ENCODE data around the gene NCOA3. TPM values are rescaled to one million over a fixed set of nuclear protein-coding genes. Genes with fewer than 3 reads are reported as not detected.

The NCOA3 gene
- total RNA-seq, 2 experiments from 2014 or later, result 59.9 to 65.4 TPM

- intact Hi-C loops (cut with DNase I, micrococcal nuclease), result no loop called here
- Histone ChIP-seq H3K27ac (ENCODE audit: low read depth in 1 of 2, low read length in 2 of 2) (no peak overlapping the region), H3K27me3 (ENCODE audit: control insufficient read depth in 1 of 2, insufficient read depth in 2 of 2, low read length in 2 of 2) (no peaks in the 10 kb centered on the region), H3K4me3 (ENCODE audit: low read length) (no peak overlapping the region), H3K9me3 (ENCODE audit: control insufficient read depth in 1 of 2, insufficient read depth in 1 of 2, low read length in 2 of 2) (no peaks in the 10 kb centered on the region), H3K4me1 (ENCODE audit: insufficient read depth, low read length) (peaks cover 26% of the 10 kb centered on the region), H3K36me3 (ENCODE audit: insufficient read depth, low read length) (peaks cover 6% of the 10 kb centered on the region)
- peaks cover 72% of the 10 kb centered on the region for H3K4me1 Mint-ChIP-seq (ENCODE audit: low read depth)
- ChIA-PET CTCF (interaction anchor here (0.9 to 1.0 kb wide), 2 partner anchors 18 to 84 kb away, joined by 4 read pairs; no protein-coding TSS in a partner anchor), POLR2A (interaction anchor here (0.6 to 2.4 kb wide), 4 partner anchors 41 to 1716 kb away, joined by 3 to 7 read pairs (median 4); partner anchors contain the start of gene NCOA3)
- no peaks in the 10 kb centered on the region for H3K9me3 Mint-ChIP-seq
- H3K4me3 Mint-ChIP-seq, result no peak overlapping the region
- no peaks in the 10 kb centered on the region for H3K27me3 Mint-ChIP-seq
- TF ChIP-seq CTCF (IDR thresholded peaks at IDR 0.05), result no peak
- peaks cover 13% of the 10 kb centered on the region for H3K36me3 Mint-ChIP-seq (ENCODE audit: low read depth)
- H3K27ac Mint-ChIP-seq, result peak overlapping the region; percentile 75
- DNase-seq, result no peak
- no peak for ATAC-seq (ENCODE audit: poor library complexity)
Observed at GRCh38 chr20:47544852-47545251, 43.2 kb downstream of the NCOA3 start.

GRCh38 chr20:47545499-47545898, 43.8 kb downstream of the NCOA3 start:
- TF ChIP-seq CTCF (IDR thresholded peaks at IDR 0.05), result no peak
- peaks cover 16% of the 10 kb centered on the region for H3K36me3 Mint-ChIP-seq (ENCODE audit: low read depth)
- no peak overlapping the region for H3K4me3 Mint-ChIP-seq
- ATAC-seq (ENCODE audit: poor library complexity) (no peak), DNase-seq (no peak)
- H3K9me3 Mint-ChIP-seq, result no peaks in the 10 kb centered on the region
- no peaks in the 10 kb centered on the region for H3K27me3 Mint-ChIP-seq
- ChIA-PET CTCF (no interaction called here), POLR2A (interaction anchor here (0.6 to 2.4 kb wide), 4 partner anchors 40 to 1716 kb away, joined by 3 to 7 read pairs (median 3); no protein-coding TSS in a partner anchor)
- H3K4me1 ChIP-seq (ENCODE audit: insufficient read depth, low read length), result peaks cover 21% of the 10 kb centered on the region
- no peaks in the 10 kb centered on the region for H3K9me3 ChIP-seq (ENCODE audit: control insufficient read depth in 1 of 2, insufficient read depth in 1 of 2, low read length in 2 of 2)
- H3K27me3 ChIP-seq (ENCODE audit: control insufficient read depth in 1 of 2, insufficient read depth in 2 of 2, low read length in 2 of 2), result no peaks in the 10 kb centered on the region
- H3K36me3 ChIP-seq (ENCODE audit: insufficient read depth, low read length), result peaks cover 6% of the 10 kb centered on the region
- H3K27ac Mint-ChIP-seq, result peak overlapping the region; percentile 2
- intact Hi-C loops (cut with DNase I, micrococcal nuclease), result no loop called here
- no peak overlapping the region for H3K27ac ChIP-seq (ENCODE audit: low read depth in 1 of 2, low read length in 2 of 2)
- H3K4me1 Mint-ChIP-seq (ENCODE audit: low read depth), result peaks cover 68% of the 10 kb centered on the region
- no peak overlapping the region for H3K4me3 ChIP-seq (ENCODE audit: low read length)

- Histone ChIP-seq H3K4me1 (ENCODE audit: insufficient read depth, low read length) (peaks cover 20% of the 10 kb centered on the region), H3K36me3 (ENCODE audit: insufficient read depth, low read length) (peaks cover 6% of the 10 kb centered on the region), H3K4me3 (ENCODE audit: low read length) (no peak overlapping the region), H3K27ac (ENCODE audit: low read depth in 1 of 2, low read length in 2 of 2) (no peak overlapping the region), H3K9me3 (ENCODE audit: control insufficient read depth in 1 of 2, insufficient read depth in 1 of 2, low read length in 2 of 2) (no peaks in the 10 kb centered on the region), H3K27me3 (ENCODE audit: control insufficient read depth in 1 of 2, insufficient read depth in 2 of 2, low read length in 2 of 2) (no peaks in the 10 kb centered on the region)
- Mint-ChIP-seq H3K27me3 (no peaks in the 10 kb centered on the region), H3K36me3 (ENCODE audit: low read depth) (peaks cover 18% of the 10 kb centered on the region), H3K4me1 (ENCODE audit: low read depth) (peaks cover 68% of the 10 kb centered on the region), H3K4me3 (no peak overlapping the region), H3K9me3 (no peaks in the 10 kb centered on the region), H3K27ac (peak overlapping the region; percentile 2)
- ChIA-PET CTCF (no interaction called here), POLR2A (interaction anchor here (2.4 kb wide), 1 partner anchor 43 kb away, joined by 7 read pairs; no protein-coding TSS in a partner anchor)
- no peak for ATAC-seq (ENCODE audit: poor library complexity)
- no peak for DNase-seq
- intact Hi-C loops (cut with DNase I, micrococcal nuclease), result no loop called here
- TF ChIP-seq CTCF (IDR thresholded peaks at IDR 0.05), result no peak
Observed at GRCh38 chr20:47546184-47547033, 44.7 kb downstream of the NCOA3 start.

All from CD4-positive, alpha-beta T cell (primary cell).